IPS-20b (cell line): ENCODE data around the gene SLC25A22.

ENCODE experiments used
- H3K27ac ChIP-seq: one replicate; pipeline ENCODE4 v1.5.1; 2013; ENCODE audit warnings: low read length
- H3K27me3 ChIP-seq: 2 replicates; pipeline ENCODE4 v1.6.1; 2013; ENCODE audit warnings: mild to moderate bottlenecking, low read length, inconsistent platforms; ENCODE audit not compliant: insufficient read depth
- H3K36me3 ChIP-seq: 2 replicates; pipeline ENCODE4 v1.6.1; 2013; ENCODE audit warnings: low read depth, mild to moderate bottlenecking, inconsistent platforms, low read length, moderate library complexity; ENCODE audit not compliant: insufficient read depth
- H3K4me1 ChIP-seq: 2 replicates; pipeline ENCODE4 v1.6.1; 2013; ENCODE audit warnings: mild to moderate bottlenecking, control low read depth, inconsistent platforms, low read length, moderate library complexity; ENCODE audit not compliant: insufficient read depth
- H3K4me3 ChIP-seq: 2 replicates; pipeline ENCODE4 v1.5.1; 2013; ENCODE audit warnings: mild to moderate bottlenecking, low read length, inconsistent platforms
- H3K9ac ChIP-seq: 2 replicates; pipeline ENCODE4 v1.6.1; 2013; ENCODE audit warnings: low read depth, mild to moderate bottlenecking, inconsistent platforms, low read length, moderate library complexity
- H3K9me3 ChIP-seq: 2 replicates; pipeline ENCODE4 v1.6.1; 2013; ENCODE audit warnings: mild to moderate bottlenecking, low read depth, low read length, inconsistent platforms; ENCODE audit not compliant: insufficient read depth

Gene SLC25A22

GRCh38 chr11:798093-798713 lies at the start of gene SLC25A22:
Gene SLC25A22 (minus strand): TSS chr11:798281. CDS start chr11:795006, 3,275 bp downstream.
- Histone ChIP-seq H3K36me3 (peaks cover 22% of the 10 kb centered on the region), H3K9me3 (no peaks in the 10 kb centered on the region), H3K27me3 (no peaks in the 10 kb centered on the region), H3K9ac (peak within 1 kb of the TSS; percentile 87), H3K27ac (peak within 1 kb of the TSS; percentile 65), H3K4me1 (peaks cover 4% of the 10 kb centered on the region; the same call in 1 of the 2 replicates), H3K4me3 (peak within 1 kb of the TSS; percentile 95)

GRCh38 chr11:847876-848275 lies 49.8 kb upstream of the SLC25A22 start:
- no peaks in the 10 kb centered on the region for H3K9me3 ChIP-seq
- peaks cover 22% of the 10 kb centered on the region for H3K4me1 ChIP-seq
- H3K27me3 ChIP-seq = peaks cover 22% of the 10 kb centered on the region
- H3K4me3 ChIP-seq = no peak overlapping the region
- H3K27ac ChIP-seq = no peak overlapping the region
- no peak overlapping the region for H3K9ac ChIP-seq
- H3K36me3 ChIP-seq = no peaks in the 10 kb centered on the region

- Histone ChIP-seq H3K9ac (no peak overlapping the region), H3K9me3 (no peaks in the 10 kb centered on the region), H3K4me3 (no peak overlapping the region), H3K4me1 (peaks cover 20% of the 10 kb centered on the region), H3K36me3 (no peaks in the 10 kb centered on the region), H3K27ac (no peak overlapping the region), H3K27me3 (peaks cover 22% of the 10 kb centered on the region)
Observed at GRCh38 chr11:846496-847098, 48.5 kb upstream of the SLC25A22 start.

GRCh38 chr11:845872-846495 lies 47.9 kb upstream of the SLC25A22 start:
- H3K27ac ChIP-seq = no peak overlapping the region
- H3K9me3 ChIP-seq = no peaks in the 10 kb centered on the region
- H3K4me1 ChIP-seq = peaks cover 17% of the 10 kb centered on the region
- H3K4me3 ChIP-seq = no peak overlapping the region
- no peaks in the 10 kb centered on the region for H3K36me3 ChIP-seq
- peaks cover 19% of the 10 kb centered on the region for H3K27me3 ChIP-seq
- H3K9ac ChIP-seq = no peak overlapping the region

- H3K4me3 ChIP-seq = peak overlapping the region; percentile 96
- no peak overlapping the region for H3K27ac ChIP-seq
- no peaks in the 10 kb centered on the region for H3K9me3 ChIP-seq
- peaks cover 19% of the 10 kb centered on the region; the same call in 1 of the 2 replicates for H3K4me1 ChIP-seq
- peak overlapping the region; percentile 77; the same call in 1 of the 2 replicates for H3K9ac ChIP-seq
- peaks cover 9% of the 10 kb centered on the region for H3K27me3 ChIP-seq
- peaks cover 10% of the 10 kb centered on the region for H3K36me3 ChIP-seq
Observed at GRCh38 chr11:844693-845644, 46.9 kb upstream of the SLC25A22 start.

GRCh38 chr11:843818-844692 lies 46.0 kb upstream of the SLC25A22 start:
- peak overlapping the region; percentile 85 for H3K27ac ChIP-seq
- peak overlapping the region; percentile 96 for H3K4me3 ChIP-seq
- H3K9ac ChIP-seq = peak overlapping the region; percentile 77; the same call in 1 of the 2 replicates
- peaks cover 20% of the 10 kb centered on the region; the same call in 1 of the 2 replicates for H3K4me1 ChIP-seq
- H3K9me3 ChIP-seq = no peaks in the 10 kb centered on the region
- H3K36me3 ChIP-seq = peaks cover 19% of the 10 kb centered on the region
- peaks cover 9% of the 10 kb centered on the region for H3K27me3 ChIP-seq

GRCh38 chr11:843086-843734 lies 45.1 kb upstream of the SLC25A22 start:
- Histone ChIP-seq H3K4me3 (peak overlapping the region; percentile 96), H3K36me3 (peaks cover 26% of the 10 kb centered on the region), H3K27me3 (0 out of 2 replicates have a peak, but pooled peaks cover under 1% of the 10 kb centered on the region), H3K9ac (peak overlapping the region; percentile 77; the same call in 1 of the 2 replicates), H3K9me3 (no peaks in the 10 kb centered on the region), H3K4me1 (peaks cover 18% of the 10 kb centered on the region; the same call in 1 of the 2 replicates), H3K27ac (no peak overlapping the region)

GRCh38 chr11:842370-843002 lies 44.4 kb upstream of the SLC25A22 start, which contains the start of the genes POLR2L and TSPAN4:
Gene POLR2L (minus strand): TSS chr11:842529. CDS start chr11:842508, 21 bp downstream.
Gene TSPAN4 (plus strand): TSS chr11:842852. CDS start chr11:850305, 7,453 bp downstream.
- H3K9me3 ChIP-seq = no peaks in the 10 kb centered on the region
- H3K36me3 ChIP-seq = peaks cover 32% of the 10 kb centered on the region
- peak within 1 kb of the TSS; percentile 81 for H3K27ac ChIP-seq
- H3K27me3 ChIP-seq = no peaks in the 10 kb centered on the region
- peak within 1 kb of the TSS; percentile 96 for H3K4me3 ChIP-seq
- peak within 1 kb of the TSS; percentile 86 for H3K9ac ChIP-seq
- peaks cover 18% of the 10 kb centered on the region; the same call in 1 of the 2 replicates for H3K4me1 ChIP-seq

- H3K27ac ChIP-seq = peak overlapping the region; percentile 81
- peaks cover 37% of the 10 kb centered on the region for H3K36me3 ChIP-seq
- H3K9me3 ChIP-seq = no peaks in the 10 kb centered on the region
- H3K4me3 ChIP-seq = peak overlapping the region; percentile 96
- no peaks in the 10 kb centered on the region for H3K27me3 ChIP-seq
- H3K4me1 ChIP-seq = peaks cover 18% of the 10 kb centered on the region; the same call in 1 of the 2 replicates
- H3K9ac ChIP-seq = peak overlapping the region; percentile 86
Observed at GRCh38 chr11:841981-842369, 43.9 kb upstream of the SLC25A22 start.
